ENCODE data around the gene PPP3CA.

- TF ChIP-seq GABPA (IDR thresholded peaks at IDR 0.05; ENCODE audit: borderline replicate concordance, insufficient read depth, low read length), result no peak
- TF ChIP-seq JUND (IDR thresholded peaks at IDR 0.05; ENCODE audit: low read length), result no peak
- no peak for TF ChIP-seq RFX5 (IDR thresholded peaks at IDR 0.05; ENCODE audit: borderline replicate concordance, low read depth, low read length)
- TF ChIP-seq CTCF (IDR thresholded peaks at IDR 0.05; ENCODE audit: control extremely low read depth in 1 of 3, insufficient read depth in 1 of 3, low read depth in 1 of 3, low read length in 3 of 3), result no peak
- no peak for TF ChIP-seq SP1 (IDR thresholded peaks at IDR 0.05; ENCODE audit: low read depth, low read length)
- no peak for TF ChIP-seq EZH2 (IDR thresholded peaks at IDR 0.05; ENCODE audit: low read depth, low read length, severe bottlenecking)
- no peak for TF ChIP-seq ZNF274 (IDR thresholded peaks at IDR 0.05; ENCODE audit: borderline replicate concordance, extremely low read depth, low read length)
- TF ChIP-seq SUZ12 (IDR thresholded peaks at IDR 0.05; ENCODE audit: low read length), result no peak
- TF ChIP-seq HDAC2 (IDR thresholded peaks at IDR 0.05; ENCODE audit: borderline replicate concordance in 1 of 2, low read depth in 2 of 2, low read length in 2 of 2), result no peak
Measured at GRCh38 chr4:101252721-101253120, 94.6 kb downstream of the PPP3CA start.

All from H1 (cell line).